Measurements from ENCODE around the gene ANKMY1.
A peak's percentile ranks its signal among the peaks of the same experiment; 100 is the strongest.

The ANKMY1 gene

DNA sequence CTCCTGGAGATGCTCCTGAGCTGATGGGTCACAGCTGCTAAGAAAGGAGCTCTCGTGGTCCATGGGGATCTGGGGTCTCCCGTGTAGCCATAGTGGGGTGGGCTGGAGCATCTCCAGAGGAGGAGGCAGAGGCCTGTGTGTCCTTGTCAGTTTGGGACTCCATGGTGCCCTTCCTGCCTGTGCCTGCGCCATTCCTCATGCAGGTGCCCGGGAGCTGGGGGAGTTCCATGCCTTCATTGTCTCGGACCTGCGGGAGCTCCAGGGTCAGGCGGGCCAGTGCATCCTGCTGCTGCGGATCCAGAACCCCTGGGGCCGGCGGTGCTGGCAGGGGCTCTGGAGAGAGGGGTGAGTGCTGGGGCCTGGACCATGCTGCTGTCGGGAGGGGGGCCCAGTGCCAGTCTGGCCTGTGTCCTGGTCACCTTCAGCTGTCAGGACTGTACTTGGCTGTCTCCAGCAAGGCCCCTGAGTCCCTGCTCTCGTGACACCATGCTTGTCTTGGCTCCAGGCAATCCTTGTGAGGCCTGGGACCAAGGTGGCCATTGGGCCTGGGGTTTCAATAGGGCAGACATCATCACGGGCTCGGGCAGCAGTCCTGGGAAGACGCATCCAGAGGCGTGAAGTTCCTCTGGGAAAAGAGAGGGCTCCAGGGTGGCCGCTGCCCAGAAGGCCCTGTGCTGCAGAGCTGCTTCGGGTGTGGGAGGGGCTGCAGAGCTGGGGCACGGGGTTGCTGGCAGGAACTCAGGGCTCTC is 36.1 kb upstream of the ANKMY1 start:
- DNase-seq = no peak

DNA sequence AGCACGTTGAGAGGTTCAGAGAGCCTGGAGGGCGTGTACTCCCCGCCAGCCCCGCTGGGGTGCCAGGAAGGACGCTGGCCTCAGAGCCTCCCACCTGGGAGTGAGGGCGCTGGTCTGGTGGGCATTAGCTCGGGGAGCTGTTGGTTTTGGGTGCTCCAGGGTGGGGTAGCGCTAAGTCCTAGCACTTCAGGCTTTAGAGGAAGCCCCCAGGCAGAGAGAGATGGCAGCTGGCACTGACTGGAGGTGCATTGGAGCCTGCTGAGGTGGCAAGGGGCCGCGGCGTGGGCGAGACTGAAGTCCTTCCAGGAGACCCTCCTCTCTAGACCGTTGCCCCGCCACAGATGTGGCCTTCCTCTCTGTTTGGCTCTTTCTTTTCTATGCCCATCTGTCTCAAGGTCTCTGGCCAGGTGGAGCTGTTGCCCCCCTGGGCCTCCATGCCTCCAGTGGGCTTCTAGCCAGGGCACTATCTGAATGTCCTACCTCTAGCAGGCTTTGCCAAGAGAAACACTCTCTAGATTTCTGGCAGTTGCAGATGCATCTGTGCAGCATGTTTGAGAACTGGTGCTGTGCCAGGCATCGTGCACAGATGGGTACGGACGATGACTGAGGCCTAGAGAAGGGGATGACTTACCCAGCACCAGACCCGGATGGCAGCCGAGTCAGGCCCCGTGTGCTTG is 35.4 kb upstream of the ANKMY1 start:
- DNase-seq = no peak

DNA sequence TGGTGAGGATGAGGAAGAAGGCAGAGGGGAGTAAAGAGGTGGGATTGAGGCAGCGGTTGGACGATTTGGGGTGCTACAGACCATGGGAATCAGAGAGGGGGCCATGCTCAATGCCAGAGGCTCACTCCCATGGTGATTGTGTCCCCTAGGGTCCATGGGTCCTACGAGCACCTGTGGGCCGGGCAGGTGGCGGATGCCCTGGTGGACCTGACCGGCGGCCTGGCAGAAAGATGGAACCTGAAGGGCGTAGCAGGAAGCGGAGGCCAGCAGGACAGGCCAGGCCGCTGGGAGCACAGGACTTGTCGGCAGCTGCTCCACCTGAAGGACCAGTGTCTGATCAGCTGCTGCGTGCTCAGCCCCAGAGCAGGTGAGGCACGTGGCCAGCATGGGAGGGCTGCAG is 34.0 kb upstream of the ANKMY1 start:
- DNase-seq = no peak

DNA sequence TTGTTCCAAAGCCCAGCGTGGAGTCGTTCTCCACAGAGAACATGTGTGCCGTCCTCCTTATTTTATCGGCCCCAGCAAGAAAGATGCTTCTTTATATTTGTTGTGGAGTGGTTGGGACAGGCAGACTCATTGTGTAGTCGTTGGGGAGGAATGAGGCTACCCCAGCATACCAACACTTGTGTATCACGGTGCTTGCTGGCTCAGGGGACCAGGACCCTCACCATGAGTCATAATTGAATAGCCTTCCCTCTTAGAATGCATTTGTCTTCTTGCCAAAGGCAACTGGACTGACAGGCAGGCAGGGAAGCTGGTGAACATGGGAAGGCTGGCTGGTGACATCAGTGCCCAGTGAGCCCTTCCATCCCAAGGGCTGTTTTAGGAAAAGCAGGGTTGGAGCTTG is 33.4 kb upstream of the ANKMY1 start:
- no peak for DNase-seq

DNA sequence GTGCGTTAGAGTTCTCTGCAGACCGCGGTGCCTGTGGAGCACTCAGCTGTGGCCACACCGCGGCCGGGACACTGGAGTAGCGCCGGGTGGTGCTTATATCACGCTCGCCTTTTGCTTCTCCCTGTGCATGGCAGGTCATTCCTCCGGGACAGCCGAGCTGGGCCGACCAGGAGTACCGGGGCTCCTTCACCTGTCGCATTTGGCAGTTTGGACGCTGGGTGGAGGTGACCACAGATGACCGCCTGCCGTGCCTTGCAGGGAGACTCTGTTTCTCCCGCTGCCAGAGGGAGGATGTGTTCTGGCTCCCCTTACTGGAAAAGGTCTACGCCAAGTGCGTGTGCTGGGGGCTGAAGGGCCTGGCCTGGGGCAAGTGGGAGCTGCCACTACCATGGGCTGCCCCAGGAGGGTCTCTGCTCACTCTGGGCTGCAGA is 32.9 kb upstream of the ANKMY1 start:
- no peak for DNase-seq

DNA sequence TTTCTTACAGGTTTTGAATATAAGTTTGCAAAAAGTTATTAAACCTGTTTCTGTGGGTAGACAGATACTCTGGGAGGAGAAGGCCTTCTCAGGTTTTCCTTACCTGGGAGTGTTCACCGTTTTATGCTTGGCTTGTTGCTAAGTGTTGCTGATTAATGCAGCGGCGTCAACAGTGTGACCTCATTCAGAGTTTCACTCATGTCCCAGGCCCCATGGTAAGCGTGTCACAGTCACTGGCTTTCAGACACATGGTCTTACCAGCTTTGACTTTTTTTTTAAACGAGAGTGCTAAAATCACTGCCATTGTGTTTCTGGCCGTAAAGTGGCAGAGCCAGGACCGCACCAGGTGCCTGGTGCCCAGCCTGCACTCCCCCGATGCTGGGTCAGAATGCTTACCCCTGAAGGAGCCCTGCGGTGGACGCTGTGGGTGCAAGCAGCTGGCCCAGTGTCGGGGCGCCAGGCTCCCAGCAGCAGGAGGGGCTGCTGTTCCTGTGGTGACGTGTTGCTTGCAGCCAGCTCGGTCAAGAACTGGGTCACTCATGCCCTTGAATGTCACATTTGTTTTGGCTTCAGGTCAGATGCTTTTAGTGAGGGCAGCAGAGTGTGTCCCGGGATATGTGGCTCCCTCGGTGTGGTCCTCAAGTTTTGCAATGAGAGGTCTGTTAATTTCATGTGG is 32.2 kb upstream of the ANKMY1 start:
- no peak for DNase-seq

DNA sequence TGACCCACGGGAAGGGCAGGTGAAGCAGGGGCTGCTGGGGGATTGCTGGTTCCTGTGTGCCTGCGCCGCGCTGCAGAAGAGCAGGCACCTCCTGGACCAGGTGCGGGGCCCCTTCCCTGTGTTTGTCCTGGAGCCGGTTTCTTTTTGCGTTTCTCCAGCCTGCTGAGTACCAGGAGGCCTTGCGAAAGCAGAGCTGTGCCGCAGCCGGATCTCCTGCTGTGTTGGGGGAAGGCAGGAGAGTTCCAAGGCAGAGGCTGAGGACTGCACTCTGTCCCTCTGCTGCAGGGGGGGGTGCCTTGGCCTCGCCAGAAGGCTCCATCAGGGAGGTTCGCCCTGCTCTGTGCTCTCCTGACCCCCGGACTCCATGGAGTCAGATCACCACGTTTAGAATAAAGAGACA is 31.6 kb upstream of the ANKMY1 start:
- DNase-seq = no peak

DNA sequence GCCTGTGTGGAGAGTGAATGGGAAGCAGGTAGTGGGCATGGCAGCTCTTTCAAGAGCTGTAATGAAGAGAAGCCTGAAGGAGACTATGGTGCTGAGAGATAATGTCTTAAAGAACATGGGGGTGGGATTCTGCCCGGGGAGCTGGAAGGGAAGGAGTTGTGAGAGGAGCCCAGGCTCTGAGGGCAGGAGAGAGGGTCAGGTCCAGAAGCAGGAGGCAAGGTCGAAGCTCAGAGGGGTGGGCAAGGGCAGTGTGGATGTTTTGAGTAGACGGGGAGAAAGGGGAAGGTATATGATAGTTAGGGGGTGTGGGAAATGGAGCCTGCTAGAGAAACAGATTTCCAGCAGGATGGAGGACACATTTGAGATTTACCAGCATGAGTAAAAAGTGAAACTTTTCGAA is 30.9 kb upstream of the ANKMY1 start:
- no peak for DNase-seq

DNA sequence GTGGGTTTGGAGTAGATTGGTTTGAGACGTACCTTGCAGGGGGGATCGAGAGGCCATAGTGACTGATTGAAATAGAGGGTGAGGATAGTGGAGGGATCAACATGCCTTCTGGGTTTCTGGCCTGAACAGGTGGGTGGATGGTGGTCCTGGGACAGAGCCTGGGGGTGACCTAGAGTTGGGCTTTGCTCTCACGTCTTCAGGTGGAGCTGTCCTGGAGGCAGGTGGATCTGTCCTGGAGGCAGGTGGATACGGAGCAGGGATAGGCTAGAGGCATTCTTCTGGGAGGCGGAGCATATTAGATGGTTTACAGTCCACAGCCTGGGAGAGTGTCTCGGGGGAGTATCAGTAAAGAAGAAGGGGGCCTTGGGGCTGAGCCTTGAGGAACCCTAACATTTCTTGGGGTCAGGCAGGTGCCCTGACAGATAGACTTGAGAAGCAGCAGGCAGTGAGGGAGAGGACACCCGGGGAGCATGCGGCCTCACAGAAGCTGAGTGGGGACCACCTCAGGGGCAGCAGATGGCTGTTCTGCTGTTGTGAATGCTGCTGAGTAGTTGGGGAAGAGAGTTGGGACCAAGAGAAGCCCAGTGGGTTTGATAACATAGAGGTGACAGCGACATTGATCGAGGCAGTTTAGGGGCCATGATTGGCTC is 30.3 kb upstream of the ANKMY1 start:
- no peak for DNase-seq

DNA sequence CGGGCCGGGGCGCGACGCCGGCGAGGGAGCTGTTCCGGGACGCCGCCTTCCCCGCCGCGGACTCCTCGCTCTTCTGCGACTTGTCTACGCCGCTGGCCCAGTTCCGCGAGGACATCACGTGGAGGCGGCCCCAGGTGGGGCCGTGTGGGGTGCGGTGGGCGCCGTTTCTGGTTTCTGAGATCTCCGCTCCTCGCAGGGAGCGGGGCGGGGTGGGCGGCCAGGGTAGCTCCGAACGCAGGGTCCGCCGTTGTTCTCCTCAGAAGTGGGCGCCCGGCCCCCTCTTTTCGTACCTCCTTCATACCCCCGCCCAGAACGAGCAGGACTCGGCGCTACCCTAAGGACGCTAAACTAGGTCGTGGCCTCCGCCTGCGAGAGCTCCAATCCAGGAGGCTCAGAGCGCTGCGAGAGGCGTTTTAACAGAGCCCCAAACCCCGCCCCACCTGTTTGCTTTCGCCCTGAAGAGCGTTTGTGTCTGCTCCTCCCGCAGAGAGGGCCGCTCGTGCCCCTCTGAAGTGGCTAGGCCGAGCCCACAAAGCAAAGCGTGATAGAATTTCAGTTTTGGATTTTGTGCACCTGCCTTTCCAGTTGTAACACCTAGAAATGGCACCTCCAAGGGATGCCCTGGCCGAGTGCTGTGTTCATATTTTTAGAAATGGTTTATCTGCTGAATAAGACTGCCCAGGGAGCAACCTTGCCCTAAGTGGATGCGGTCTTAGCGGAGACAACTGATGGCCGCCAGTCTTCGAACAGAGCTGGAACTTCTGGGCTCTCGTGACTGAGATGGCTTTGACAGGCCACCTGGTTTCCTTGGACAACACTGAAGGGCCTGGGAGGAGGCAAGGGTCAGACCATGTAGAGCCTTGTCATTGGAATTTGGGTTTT is 29.4 kb upstream of the ANKMY1 start:
- peak in 2 of 4 experiments; percentile 31 to 49 for DNase-seq

DNA sequence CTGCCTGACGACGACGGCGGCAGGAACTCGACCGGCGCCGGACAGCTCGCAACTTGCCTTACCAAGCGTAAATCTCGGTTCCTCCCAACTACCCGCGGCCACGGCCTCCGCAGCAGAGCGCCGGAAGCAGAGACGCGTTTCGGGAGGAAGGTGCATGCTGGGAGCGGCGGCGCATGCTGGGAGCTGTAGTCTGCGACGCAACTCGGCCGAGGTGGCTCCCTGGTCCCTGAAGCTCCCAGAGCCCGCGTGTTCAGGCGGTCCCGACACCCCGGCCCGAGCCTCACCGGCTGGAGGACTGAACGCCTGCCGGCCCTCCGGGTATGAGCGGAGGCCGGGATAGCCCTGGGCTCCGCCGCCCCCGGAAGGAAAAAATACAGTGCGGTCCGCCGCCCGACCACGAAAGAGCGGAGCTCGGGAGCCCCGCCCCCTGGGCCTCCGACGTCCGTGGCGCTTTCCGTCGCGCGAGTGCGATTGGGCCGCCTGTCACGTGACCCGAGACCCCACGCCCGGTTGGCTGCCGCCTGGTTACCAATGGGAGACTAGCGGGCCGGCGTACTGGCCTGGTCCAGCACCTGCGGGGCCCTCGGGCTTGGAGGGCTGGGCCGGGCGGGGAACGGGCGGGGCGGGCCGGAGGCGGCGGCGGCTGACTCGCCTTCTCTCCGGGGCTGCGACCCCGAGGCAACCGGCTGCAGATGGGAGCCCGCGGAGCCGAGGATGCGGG is 28.6 kb upstream of the ANKMY1 start, which contains the start of gene CAPN10:
Gene CAPN10 (plus strand): TSS at position 537 of the 721 bp plus-strand sequence. CDS start 178 bp downstream, at position 715.
- peak; percentile 90 to 95 (median 90) for DNase-seq

DNA sequence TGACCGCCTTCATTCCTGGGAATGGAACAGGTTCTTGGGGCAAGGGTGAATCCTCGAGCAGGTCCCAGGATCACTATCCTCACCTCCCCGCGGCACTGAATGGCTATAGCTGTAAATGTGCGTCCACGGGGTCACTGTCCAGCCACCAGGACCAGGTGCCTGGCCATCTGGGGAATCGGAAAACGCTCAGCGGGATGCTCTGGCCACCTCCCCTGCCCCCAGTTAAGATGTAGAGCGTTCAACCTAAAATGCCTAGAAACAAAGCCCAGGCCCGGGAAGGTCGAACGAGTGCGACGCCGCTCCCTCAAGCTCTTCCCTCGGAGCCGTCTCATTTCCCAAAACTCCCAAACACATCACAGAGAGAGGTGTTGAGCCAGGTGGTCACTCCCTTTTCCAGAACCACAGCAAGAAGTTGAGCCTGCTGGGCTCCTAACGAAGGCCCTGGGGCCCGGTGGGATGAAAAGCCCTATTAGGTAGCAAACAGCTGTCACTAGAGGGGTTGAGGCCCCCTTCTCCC is 28.0 kb upstream of the ANKMY1 start:
- DNase-seq = no peak

DNA sequence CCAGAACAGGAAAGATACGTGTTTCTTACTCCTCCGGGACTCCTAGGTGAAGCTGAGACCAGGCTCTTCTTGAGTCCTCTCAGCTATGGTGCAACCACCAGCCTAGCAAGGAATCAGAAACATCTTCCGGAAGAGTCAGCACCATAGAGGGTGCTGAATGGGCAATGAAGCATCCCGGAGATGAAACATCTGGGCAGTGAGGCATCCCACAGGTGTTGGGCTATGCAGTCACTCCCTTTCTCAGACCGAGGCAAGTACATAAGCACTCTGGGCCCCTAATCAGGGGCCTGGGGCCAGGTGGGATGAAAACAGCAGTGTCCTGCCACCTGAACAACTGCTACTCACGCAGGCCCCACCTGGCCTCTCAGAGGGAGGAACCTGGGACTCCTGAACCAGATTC is 27.3 kb upstream of the ANKMY1 start:
- DNase-seq = no peak

DNA sequence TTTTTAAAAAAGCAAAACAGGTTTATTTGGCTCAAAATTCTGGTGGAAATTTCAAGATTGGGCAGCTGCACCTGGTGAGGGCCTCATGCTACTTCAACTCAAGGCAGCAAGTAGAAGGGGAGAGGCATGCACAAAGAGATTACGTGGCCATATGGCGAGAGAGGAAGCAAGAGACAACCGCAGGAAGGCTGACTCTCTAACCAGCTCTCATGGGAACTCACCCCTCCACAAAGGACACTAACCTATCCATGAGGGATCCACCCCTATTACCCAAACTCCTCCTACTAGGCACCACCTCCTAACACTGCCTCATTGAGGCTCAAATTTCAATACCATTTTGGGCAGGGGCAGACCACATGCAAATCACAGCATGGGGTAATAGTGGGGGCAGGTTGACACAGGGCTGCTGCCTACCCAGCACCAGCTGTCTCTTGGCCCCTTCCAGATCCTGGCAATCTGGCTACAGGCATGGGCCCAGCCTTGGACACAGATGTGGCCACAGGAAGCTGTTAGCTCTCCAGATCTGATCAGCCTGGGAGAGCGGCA is 26.8 kb upstream of the ANKMY1 start:
- DNase-seq = no peak

DNA sequence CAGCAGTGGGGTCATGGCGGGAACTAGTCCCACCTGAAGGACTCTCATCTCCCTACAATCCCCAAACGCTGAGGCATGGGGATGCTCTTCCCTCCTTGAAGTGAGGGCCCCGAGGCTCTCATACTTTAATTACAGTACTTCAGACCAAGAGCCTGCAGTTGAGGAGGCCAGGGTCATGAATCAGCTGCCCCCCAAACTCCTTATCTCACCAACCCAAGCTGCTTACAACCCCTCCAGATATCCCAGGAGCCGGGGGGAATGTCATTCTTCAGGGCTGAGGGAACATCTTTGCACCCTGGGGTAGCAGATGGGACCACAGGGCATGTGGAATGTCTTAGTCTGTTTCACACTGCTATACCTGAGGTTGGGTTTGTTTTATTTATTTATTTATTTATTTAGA is 26.0 kb upstream of the ANKMY1 start:
- DNase-seq = no peak

DNA sequence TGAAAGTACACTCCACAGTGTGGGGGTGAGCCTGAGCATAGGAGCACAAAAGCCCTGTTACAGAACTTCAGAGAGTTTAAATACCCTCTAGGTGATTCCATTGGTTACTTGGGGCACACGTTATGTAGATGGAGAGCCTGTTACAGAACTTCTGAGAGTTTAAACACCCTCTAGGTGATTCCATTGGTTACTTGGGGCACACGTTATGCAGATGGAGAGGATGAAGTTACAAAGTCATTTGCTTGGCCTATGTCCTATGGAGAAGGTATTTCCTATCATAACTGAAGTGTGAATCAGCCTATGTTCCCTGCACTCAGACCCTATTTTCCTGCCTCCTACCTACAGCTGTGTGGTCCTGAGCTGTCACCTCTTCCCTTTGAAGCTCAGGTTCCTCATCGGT is 25.0 kb upstream of the ANKMY1 start:
- no peak for DNase-seq

DNA sequence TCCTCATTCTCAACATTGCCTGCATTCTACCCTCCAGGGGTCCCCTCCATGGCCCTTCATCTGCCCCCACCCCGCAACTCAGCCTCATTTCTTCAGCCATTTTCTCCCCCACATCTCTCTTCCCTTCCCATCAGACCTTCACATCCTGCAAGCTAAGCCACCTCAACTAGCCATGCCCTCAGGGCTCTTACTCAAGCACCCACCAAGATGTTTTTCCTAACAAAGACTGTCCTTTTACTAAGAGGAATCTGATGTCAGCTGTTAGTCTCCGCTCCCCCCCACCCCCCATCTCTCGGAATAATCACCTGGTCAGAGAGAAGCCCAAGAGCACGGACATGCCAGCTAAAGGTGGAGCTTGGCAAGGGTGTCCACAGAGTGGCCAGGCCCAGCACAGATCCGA is 24.0 kb upstream of the ANKMY1 start:
- no peak for DNase-seq

DNA sequence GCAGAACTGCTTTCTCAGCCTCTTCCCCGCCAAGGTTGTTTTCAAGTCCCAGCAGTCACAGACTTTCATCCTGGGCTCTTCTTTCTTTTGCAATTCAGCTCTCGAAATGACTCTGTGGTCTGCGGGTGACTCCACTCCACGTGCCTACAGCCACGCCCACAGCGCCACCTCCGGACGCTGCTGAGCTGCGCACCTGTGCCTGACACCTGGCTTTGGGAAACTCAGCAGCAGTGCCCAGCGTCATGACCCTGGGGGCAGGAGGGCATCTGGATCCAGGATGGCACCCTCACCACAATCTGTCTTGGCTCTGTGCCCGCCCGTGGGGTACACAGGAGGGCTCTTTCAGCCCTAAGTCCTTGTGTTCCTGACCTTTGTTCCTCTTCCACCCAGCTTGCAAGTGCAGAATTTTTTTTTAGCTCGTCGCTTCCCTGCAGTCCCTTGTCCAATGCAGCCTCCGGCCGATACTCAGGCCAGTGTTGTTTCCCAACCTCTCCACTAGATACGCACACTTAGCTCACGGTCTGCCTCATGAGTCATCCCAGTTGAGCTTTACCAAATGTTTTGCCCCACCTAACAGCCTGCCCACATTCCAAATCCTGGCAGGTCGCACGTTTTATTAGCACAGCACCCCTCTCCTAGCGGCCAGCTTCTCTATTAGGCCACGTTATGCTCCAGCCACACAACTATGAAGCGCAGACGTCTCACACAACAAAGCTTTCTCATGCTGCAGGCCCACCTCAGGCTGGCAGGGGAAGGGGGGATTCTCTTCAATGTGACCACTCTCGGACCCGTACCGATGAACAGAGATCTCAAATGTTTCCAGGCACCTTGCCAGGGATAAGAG is 22.2 kb upstream of the ANKMY1 start:
- peak in 2 of 4 experiments; percentile 52 to 63 for DNase-seq

DNA sequence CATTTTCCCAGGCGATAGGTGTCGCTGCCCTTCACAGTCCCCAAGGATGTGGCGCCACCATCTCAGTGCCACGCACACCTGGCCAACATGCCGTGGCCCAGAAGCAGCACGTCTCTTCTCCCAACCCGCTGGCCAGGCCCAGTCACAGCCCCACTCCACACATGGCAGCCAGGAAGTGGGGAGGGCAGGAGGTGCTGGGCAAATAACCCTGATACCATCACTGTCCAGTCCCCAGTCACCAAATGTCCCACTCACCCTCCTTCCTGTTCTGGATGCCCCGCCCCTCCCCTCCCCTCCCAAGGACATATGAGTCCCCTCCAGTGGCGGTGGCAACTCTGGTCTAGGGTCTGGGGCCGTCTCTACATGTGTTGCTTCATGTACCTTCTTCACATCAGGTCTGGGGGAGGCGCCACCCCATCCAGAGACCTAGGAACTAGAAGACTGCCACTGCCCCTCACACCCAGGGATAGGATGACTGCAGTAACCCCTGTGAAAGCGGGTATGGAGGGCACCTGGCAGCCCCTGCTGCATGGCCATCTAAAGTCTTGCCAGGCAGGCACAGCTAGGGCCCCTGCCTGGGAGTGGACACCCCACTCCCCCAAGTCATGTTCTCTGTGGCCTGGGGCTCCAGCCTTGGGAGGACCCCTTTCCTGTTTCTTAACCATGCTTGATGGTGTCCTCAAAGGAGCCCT is 21.4 kb upstream of the ANKMY1 start:
- DNase-seq = no peak

DNA sequence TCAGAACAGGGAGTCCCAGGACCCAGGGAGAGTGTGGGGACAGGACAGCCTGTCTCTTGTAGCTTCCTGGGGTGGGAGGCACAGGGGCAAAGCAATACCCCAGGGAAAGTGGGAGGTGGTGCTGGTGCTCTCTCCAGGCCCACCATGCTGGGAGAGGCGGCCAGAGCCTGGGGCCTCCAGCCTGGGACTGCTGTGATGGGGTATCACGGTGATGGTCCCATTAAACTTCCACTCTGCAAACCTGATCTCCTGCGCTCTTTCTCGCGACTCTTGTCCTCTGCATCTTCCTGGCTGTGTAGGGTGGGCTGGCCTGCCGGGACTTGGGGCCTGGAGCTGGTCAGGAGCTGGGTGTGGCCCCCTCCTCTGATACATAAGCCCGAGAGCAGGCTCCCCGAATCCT is 20.7 kb upstream of the ANKMY1 start:
- DNase-seq = no peak

Measured in activated naive CD4-positive, alpha-beta T cell (primary cell).